NCI-H1417 treated with DMSO at 0.1 percent for 48 hours (cell line): ENCODE data around the gene ELOVL4.

Experiments used
- DNase-seq: peaks from one replicate; lab custom pipeline; 2025; lab: John Stamatoyannopoulos, UW

ELOVL4 gene

GRCh38 chr6:79947191-79948186, at the start of gene ELOVL4:
TSS of gene ELOVL4 (minus strand) at chr6:79947553. CDS start at chr6:79947279, 274 bp downstream.
- peak; percentile 44 for DNase-seq

GRCh38 chr6:79993911-79994309, 46.6 kb upstream of the ELOVL4 start:
- no peak for DNase-seq

- DNase-seq: no peak
Observed at GRCh38 chr6:79993012-79993910, 45.9 kb upstream of the ELOVL4 start.

GRCh38 chr6:79989641-79990040, 42.3 kb upstream of the ELOVL4 start:
- no peak for DNase-seq

GRCh38 chr6:79985128-79985527, 37.8 kb upstream of the ELOVL4 start:
- no peak for DNase-seq

GRCh38 chr6:79984261-79984660, 36.9 kb upstream of the ELOVL4 start:
- no peak for DNase-seq

- DNase-seq: no peak
Observed at GRCh38 chr6:79981652-79982051, 34.3 kb upstream of the ELOVL4 start.

GRCh38 chr6:79971193-79971592, 23.8 kb upstream of the ELOVL4 start:
- DNase-seq: no peak

GRCh38 chr6:79969784-79970183, 22.4 kb upstream of the ELOVL4 start:
- DNase-seq: no peak

- no peak for DNase-seq
Observed at GRCh38 chr6:79967178-79967577, 19.8 kb upstream of the ELOVL4 start.

GRCh38 chr6:79964607-79965081, 17.3 kb upstream of the ELOVL4 start:
- no peak for DNase-seq

GRCh38 chr6:79954849-79955248, 7.5 kb upstream of the ELOVL4 start:
- DNase-seq: no peak

- DNase-seq: no peak
Observed at GRCh38 chr6:79949233-79949632, 1.9 kb upstream of the ELOVL4 start.

GRCh38 chr6:79946272-79947190, 822 bp downstream of the ELOVL4 start:
- no peak for DNase-seq

GRCh38 chr6:79943133-79943532, 4.2 kb downstream of the ELOVL4 start:
- DNase-seq: no peak

GRCh38 chr6:79941489-79942151, 5.7 kb downstream of the ELOVL4 start:
- no peak for DNase-seq

GRCh38 chr6:79928478-79928998, 18.8 kb downstream of the ELOVL4 start:
- no peak for DNase-seq

GRCh38 chr6:79927758-79928157, 19.6 kb downstream of the ELOVL4 start:
- DNase-seq: no peak

- DNase-seq: no peak
Observed at GRCh38 chr6:79923270-79923669, 24.1 kb downstream of the ELOVL4 start.

- DNase-seq: no peak
Observed at GRCh38 chr6:79922018-79922417, 25.3 kb downstream of the ELOVL4 start.

GRCh38 chr6:79913369-79913768, 34.0 kb downstream of the ELOVL4 start:
- no peak for DNase-seq
